ENCODE data around the gene BCL6B. TPM values are rescaled to one million over a fixed set of nuclear protein-coding genes. Genes with fewer than 3 reads are reported as not detected.

The BCL6B gene
- total RNA-seq, 6 experiments from 2014 or later: not detected

GRCh38 chr17:7021993-7022778, 664 bp upstream of the BCL6B start:
- no peak overlapping the region for H3K27ac Mint-ChIP-seq
- peaks cover 12% of the 10 kb centered on the region; the same call in 1 of the 2 replicates for H3K4me1 Mint-ChIP-seq (ENCODE audit: low read depth)
- no peak for DNase-seq
- no peaks in the 10 kb centered on the region for H3K9me3 Mint-ChIP-seq
- peak overlapping the region; percentile 53 for H3K4me3 Mint-ChIP-seq
- H3K27me3 Mint-ChIP-seq (ENCODE audit: insufficient read depth): peaks cover 7% of the 10 kb centered on the region
- no peaks in the 10 kb centered on the region for H3K36me3 Mint-ChIP-seq (ENCODE audit: low read depth)
- TF ChIP-seq CTCF (IDR thresholded peaks at IDR 0.05): peak; percentile 96

- no peaks in the 10 kb centered on the region for H3K36me3 Mint-ChIP-seq (ENCODE audit: low read depth)
- peaks cover 12% of the 10 kb centered on the region; the same call in 1 of the 2 replicates for H3K4me1 Mint-ChIP-seq (ENCODE audit: low read depth)
- no peak for DNase-seq
- no peaks in the 10 kb centered on the region for H3K9me3 Mint-ChIP-seq
- no peak overlapping the region for H3K27ac Mint-ChIP-seq
- no peak overlapping the region for H3K4me3 Mint-ChIP-seq
- peaks cover 11% of the 10 kb centered on the region for H3K27me3 Mint-ChIP-seq (ENCODE audit: insufficient read depth)
- no peak for TF ChIP-seq CTCF (IDR thresholded peaks at IDR 0.05)
Measured at GRCh38 chr17:7023576-7024401, 939 bp downstream of the BCL6B start.

- Mint-ChIP-seq H3K4me1 (ENCODE audit: low read depth) (peaks cover 11% of the 10 kb centered on the region; the same call in 1 of the 2 replicates), H3K36me3 (ENCODE audit: low read depth) (no peaks in the 10 kb centered on the region), H3K9me3 (no peaks in the 10 kb centered on the region), H3K4me3 (no peak overlapping the region), H3K27me3 (ENCODE audit: insufficient read depth) (peaks cover 17% of the 10 kb centered on the region), H3K27ac (no peak overlapping the region)
- no peak for DNase-seq
- TF ChIP-seq CTCF (IDR thresholded peaks at IDR 0.05): no peak
Measured at GRCh38 chr17:7024402-7024785, 1.5 kb downstream of the BCL6B start.

- no peak overlapping the region for H3K27ac Mint-ChIP-seq
- H3K9me3 Mint-ChIP-seq: no peaks in the 10 kb centered on the region
- peaks cover 20% of the 10 kb centered on the region for H3K27me3 Mint-ChIP-seq (ENCODE audit: insufficient read depth)
- H3K4me1 Mint-ChIP-seq (ENCODE audit: low read depth): 0 out of 2 replicates have a peak, but pooled peaks cover 5% of the 10 kb centered on the region
- no peak overlapping the region for H3K4me3 Mint-ChIP-seq
- no peak for DNase-seq
- H3K36me3 Mint-ChIP-seq (ENCODE audit: low read depth): no peaks in the 10 kb centered on the region
- no peak for TF ChIP-seq CTCF (IDR thresholded peaks at IDR 0.05)
Measured at GRCh38 chr17:7025245-7025644, 2.4 kb downstream of the BCL6B start.

GRCh38 chr17:7026471-7027115, 3.7 kb downstream of the BCL6B start:
- Mint-ChIP-seq H3K4me3 (no peak overlapping the region), H3K4me1 (ENCODE audit: low read depth) (no peaks in the 10 kb centered on the region), H3K36me3 (ENCODE audit: low read depth) (no peaks in the 10 kb centered on the region), H3K9me3 (no peaks in the 10 kb centered on the region), H3K27ac (no peak overlapping the region), H3K27me3 (ENCODE audit: insufficient read depth) (peaks cover 23% of the 10 kb centered on the region)
- DNase-seq: no peak
- TF ChIP-seq CTCF (IDR thresholded peaks at IDR 0.05): no peak

All from HFFc6 (cell line).